Spleen (tissue), 11 donors: Measurements from ENCODE around the gene CAMK1D. TPM values are rescaled to one million over a fixed set of nuclear protein-coding genes. Genes with fewer than 3 reads are reported as not detected.

ENCODE experiments used
- DNase-seq: peaks from one replicate; pipeline ENCODE4 v3.0.0-alpha.2; 2020
- H3K27ac ChIP-seq, 8 donors: fragments of 200-600 bp; sonication (generic) in 7 of 8; 1 replicate in 4 of 8; 2 replicates in 4 of 8; pipeline versions ENCODE4 v1.5.0 to v1.8.0; 2016 to 2021; ENCODE audit warnings: inconsistent platforms in 4 of 8, mild to moderate bottlenecking in 4 of 8, moderate library complexity in 1 of 8
- H3K27me3 ChIP-seq, 7 donors: fragments of 200-600 bp; sonication (generic) in 6 of 7; replicated peaks in 1 of 7; 1 replicate in 4 of 7; 2 replicates in 3 of 7; pipeline versions ENCODE4 v1.5.0 to v1.8.0; 2016 to 2021; ENCODE audit warnings: inconsistent platforms in 3 of 7, mild to moderate bottlenecking in 1 of 7
- H3K36me3 ChIP-seq, 6 donors: fragments of 200-600 bp; sonication (generic) in 5 of 6; 1 replicate in 4 of 6; 2 replicates in 2 of 6; pipeline versions ENCODE4 v1.5.0 to v1.8.0; 2016 to 2021; ENCODE audit warnings: inconsistent platforms in 2 of 6
- H3K4me1 ChIP-seq, 6 donors: fragments of 200-600 bp; sonication (generic) in 5 of 6; 1 replicate in 3 of 6; 2 replicates in 3 of 6; pipeline versions ENCODE4 v1.5.0 to v1.8.0; 2016 to 2021; ENCODE audit warnings: inconsistent platforms in 3 of 6
- H3K4me3 ChIP-seq, 8 donors: fragments of 200-600 bp; sonication (generic) in 7 of 8; 1 replicate in 4 of 8; 2 replicates in 4 of 8; pipeline versions ENCODE4 v1.5.0 to v1.8.0; 2016 to 2021; ENCODE audit warnings: inconsistent platforms in 4 of 8, mild to moderate bottlenecking in 4 of 8, moderate library complexity in 2 of 8
- H3K9me3 ChIP-seq, 8 donors: fragments of 200-600 bp; sonication (generic) in 7 of 8; 1 replicate in 4 of 8; 2 replicates in 4 of 8; pipeline versions ENCODE4 v1.5.0 to v1.8.0; 2016 to 2021; ENCODE audit warnings: inconsistent platforms in 4 of 8
- CTCF ChIP-seq, 11 experiments: fragments of 200-600 bp in 7 of 11; fragments of 450-650 bp in 4 of 11; sonication (generic) in 4 of 11; IDR thresholded peaks in 8 of 11; conservative IDR thresholded peaks in 3 of 11; 1 replicate in 7 of 11; 2 replicates in 4 of 11; pipeline versions ENCODE4 v1.4.0 to v1.8.0; 2016 to 2021; ENCODE audit warnings: antibody characterized with exemption in 11 of 11, inconsistent platforms in 4 of 11, mild to moderate bottlenecking in 1 of 11
- POLR2A ChIP-seq, 3 donors: fragments of 450-650 bp; IDR thresholded peaks; one replicate each; pipeline ENCODE4 v1.5.1; 2017; ENCODE audit warnings: antibody characterized with exemption in 3 of 3, mild to moderate bottlenecking in 1 of 3
- POLR2AphosphoS5 ChIP-seq, 3 donors: sonication (generic); formaldehyde crosslinking; IDR thresholded peaks; one replicate each; pipeline ENCODE4 v1.5.1; 2017; ENCODE audit warnings: antibody characterized with exemption in 3 of 3
- WGBS, 5 donors: extraction: QIAGEN DNeasy Blood & Tissue Kit in 3 of 5; methylation state at CpG; one replicate each; pipeline versions ENCODE4 v1.1.5 to v1.1.7; 2013 to 2018; 5-methylcytosine and 5-hydroxymethylcytosine counted together
- intact Hi-C: fragments of 100-400 bp; cut with DNase I; formaldehyde crosslinking; loops from one replicate; pipeline ENCODE4 v1.15.0; 2023; ENCODE audit warnings: low total_unique reads
- polyA plus RNA-seq, 3 donors: library from polyadenylated mRNA; stranded (reverse); fragments of 200-250 nt; gene quantifications; one replicate each; pipeline ENCODE4 v1.2.1, GENCODE V29; 2013
- total RNA-seq, 7 donors: library from RNA; depleted of rRNA in 3 of 7; stranded (reverse); fragments of >200 nt in 3 of 7; fragmentation: NEBNext Ultra II Directional in 4 of 7; extraction: Animal tissue kit (Norgen Biotek cat#: 25700) in 4 of 7; gene quantifications; one replicate each; pipeline versions ENCODE4 v1.1.0 to v1.2.1, GENCODE V29; 2016 to 2021
- donor health status: healthy with polysubstance abuse.
- donor health status: DM: no; HTN: no; CAD: no; lungs with moderate emphysema.
- donor health status: DM: no; HTN: no; CAD: no.
- donor health status: Bipolar disorder and iron deficiency.
- donor health status: healthy.
- donor health status: DM: no; HTN: no; CAD: no.
- donor health status: DM: yes; HTN: yes; CAD: no.

The CAMK1D gene
- total and polyA plus RNA-seq, 10 donors, result 6.8 to 34.5 (median 20.0) TPM

- Histone ChIP-seq H3K9me3 (no peaks in the 10 kb centered on the region), H3K36me3 (no peaks in the 10 kb centered on the region), H3K4me3 (no peak overlapping the region), H3K4me1 (peaks cover 8 to 53% (median 22%) of the 10 kb centered on the region in 6 donors), H3K27ac (peak overlapping the region in 1 of 8 donors; percentile 6), H3K27me3 (no peaks in the 10 kb centered on the region)
- intact Hi-C loops, result no loop called here
- 74 to 92% (median 77%) methylated on average over 3 of the region's 3 CpGs for WGBS, 5 donors
- TF ChIP-seq POLR2AphosphoS5 (IDR thresholded peaks at IDR 0.05), result no peak
- DNase-seq, result no peak
Measured at GRCh38 chr10:12704488-12704887, 355.1 kb downstream of the CAMK1D start.

GRCh38 chr10:12705943-12706342 is 356.6 kb downstream of the CAMK1D start:
- DNase-seq, result no peak
- H3K4me1 ChIP-seq, result peaks cover 8 to 58% (median 29%) of the 10 kb centered on the region in 6 donors
- H3K9me3 ChIP-seq, result no peaks in the 10 kb centered on the region
- WGBS, 5 donors, result 86 to 98% (median 92%) methylated on average over 4 of the region's 4 CpGs
- peak overlapping the region in 1 of 8 donors; percentile 63 for H3K27ac ChIP-seq
- no peaks in the 10 kb centered on the region for H3K36me3 ChIP-seq
- TF ChIP-seq POLR2AphosphoS5 (IDR thresholded peaks at IDR 0.05), result no peak
- TF ChIP-seq CTCF (IDR thresholded peaks at IDR 0.05 in 8 of 11, conservative IDR thresholded peaks at IDR 0.05 in 3 of 11), result no peak
- TF ChIP-seq POLR2A (IDR thresholded peaks at IDR 0.05), result no peak
- H3K27me3 ChIP-seq, result no peaks in the 10 kb centered on the region
- intact Hi-C loops, result no loop called here
- H3K4me3 ChIP-seq, result no peak overlapping the region

GRCh38 chr10:12707461-12708185 is 358.3 kb downstream of the CAMK1D start:
- no peaks in the 10 kb centered on the region for H3K9me3 ChIP-seq
- no peaks in the 10 kb centered on the region for H3K36me3 ChIP-seq
- H3K4me1 ChIP-seq, result peaks cover 8 to 58% (median 33%) of the 10 kb centered on the region in 6 donors
- intact Hi-C loops, result no loop called here
- no peaks in the 10 kb centered on the region for H3K27me3 ChIP-seq
- no peak overlapping the region for H3K4me3 ChIP-seq
- 53 to 63% (median 56%) methylated on average over 10 of the region's 10 CpGs for WGBS, 5 donors
- TF ChIP-seq POLR2AphosphoS5 (IDR thresholded peaks at IDR 0.05) (peak in 1 of 3 donors; percentile 59), CTCF (IDR thresholded peaks at IDR 0.05 in 8 of 11, conservative IDR thresholded peaks at IDR 0.05 in 3 of 11) (peak in 8 of 11 experiments; percentile 22 to 49 (median 38)), POLR2A (IDR thresholded peaks at IDR 0.05) (no peak)
- H3K27ac ChIP-seq, result peak overlapping the region in 7 of 8 donors; percentile 56 to 72 (median 64)
- DNase-seq, result no peak

- Histone ChIP-seq H3K36me3 (no peaks in the 10 kb centered on the region), H3K4me3 (no peak overlapping the region), H3K27me3 (no peaks in the 10 kb centered on the region), H3K9me3 (no peaks in the 10 kb centered on the region), H3K4me1 (peaks cover 8 to 56% (median 32%) of the 10 kb centered on the region in 6 donors), H3K27ac (peak overlapping the region in 1 of 8 donors; percentile 63)
- 76 to 89% (median 84%) methylated on average over 3 of the region's 3 CpGs for WGBS, 5 donors
- no peak for DNase-seq
- TF ChIP-seq CTCF (IDR thresholded peaks at IDR 0.05 in 8 of 11, conservative IDR thresholded peaks at IDR 0.05 in 3 of 11), result no peak
- no peak for TF ChIP-seq POLR2AphosphoS5 (IDR thresholded peaks at IDR 0.05)
- no peak for TF ChIP-seq POLR2A (IDR thresholded peaks at IDR 0.05)
- intact Hi-C loops, result no loop called here
Measured at GRCh38 chr10:12709000-12709401, 359.7 kb downstream of the CAMK1D start.
